GM06990 (cell line): ENCODE results near the gene LCTL.

Experiments used
- DNase-seq: peaks from one replicate; pipeline ENCODE4 v3.0.0-alpha.2; 2011; ENCODE audit not compliant: insufficient read length; ENCODE audit errors: extremely low read depth
- H3K27me3 ChIP-seq: replicated peaks from 2 replicates; pipeline ENCODE4 v1.6.0; 2011; ENCODE audit warnings: low read length; ENCODE audit not compliant: control insufficient read depth, insufficient read depth
- H3K36me3 ChIP-seq: 2 replicates; pipeline ENCODE4 v1.5.1; 2011; ENCODE audit warnings: low read length; ENCODE audit not compliant: control insufficient read depth, insufficient read depth
- H3K4me3 ChIP-seq: replicated peaks from 2 replicates; pipeline ENCODE4 v1.5.1; 2011; ENCODE audit warnings: low read depth, mild to moderate bottlenecking, control low read depth, low read length
- CTCF ChIP-seq: IDR thresholded peaks from 2 replicates; pipeline ENCODE4 v1.5.1; 2011; ENCODE audit warnings: low read length, control low read depth, mild to moderate bottlenecking, inconsistent platforms; ENCODE audit not compliant: insufficient read depth, poor library complexity, severe bottlenecking

The LCTL gene

GRCh38 chr15:66586155-66586976, 20.6 kb upstream of the LCTL start:
- Histone ChIP-seq H3K4me3 (no peak overlapping the region), H3K36me3 (no peaks in the 10 kb centered on the region), H3K27me3 (peaks cover 1% of the 10 kb centered on the region)
- DNase-seq, result no peak
- no peak for TF ChIP-seq CTCF

DNA sequence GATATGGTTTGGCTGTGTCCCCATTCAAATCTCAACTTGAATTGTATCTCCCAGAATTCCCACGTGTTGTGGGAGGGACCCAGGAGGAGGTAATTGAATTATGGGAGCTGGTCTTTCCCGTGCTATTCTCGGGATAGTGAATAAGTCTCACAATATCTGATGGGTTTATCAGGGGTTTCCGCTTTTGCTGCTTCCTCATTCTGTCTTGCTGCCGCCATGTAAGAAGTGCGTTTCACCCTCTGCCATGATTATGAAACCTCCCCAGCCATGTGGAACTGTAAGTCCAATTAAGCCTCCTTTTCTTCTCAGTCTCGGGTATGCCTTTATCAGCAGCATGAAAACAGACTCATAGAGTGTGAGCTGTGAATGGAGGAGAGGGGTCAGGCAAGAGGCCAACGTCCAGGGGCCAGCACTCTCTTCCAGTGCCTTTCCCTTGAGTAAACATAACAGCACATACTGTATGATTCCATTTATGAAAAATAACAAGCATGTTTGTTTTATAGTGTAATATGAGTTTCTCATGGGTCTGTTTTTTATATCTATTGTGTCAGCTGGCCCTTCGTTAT, 16.3 kb upstream of the LCTL start:
- Histone ChIP-seq H3K27me3 (peaks cover 1% of the 10 kb centered on the region), H3K4me3 (no peak overlapping the region), H3K36me3 (no peaks in the 10 kb centered on the region)
- TF ChIP-seq CTCF, result no peak
- no peak for DNase-seq

- peaks cover 1% of the 10 kb centered on the region; the same call in 1 of the 2 replicates for H3K27me3 ChIP-seq
- H3K4me3 ChIP-seq, result no peak overlapping the region
- no peaks in the 10 kb centered on the region for H3K36me3 ChIP-seq
- DNase-seq, result no peak
- TF ChIP-seq CTCF, result no peak
Observed at GRCh38 chr15:66580643-66581042, 14.8 kb upstream of the LCTL start.

GRCh38 chr15:66578286-66578875, 12.6 kb upstream of the LCTL start:
- no peak for TF ChIP-seq CTCF
- DNase-seq, result no peak
- Histone ChIP-seq H3K36me3 (no peaks in the 10 kb centered on the region), H3K4me3 (no peak overlapping the region), H3K27me3 (no peaks in the 10 kb centered on the region)

DNA sequence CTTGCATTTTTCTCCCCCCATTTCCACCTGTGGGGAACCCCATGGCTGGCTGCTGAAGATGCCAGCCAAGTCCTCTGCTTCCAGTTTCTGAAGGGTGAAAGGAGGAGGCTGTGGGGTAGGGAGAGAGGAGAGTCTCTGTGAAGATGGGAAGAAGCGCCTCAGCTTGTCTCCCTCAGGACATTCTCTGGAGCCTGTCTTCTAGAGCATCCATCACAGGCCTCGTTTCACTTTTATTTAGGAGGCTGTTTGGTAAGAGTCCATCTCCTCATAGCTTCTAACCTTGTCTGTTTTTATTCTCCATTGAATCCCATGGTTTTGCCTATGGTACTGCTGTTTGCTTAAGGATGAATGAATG, 8.8 kb upstream of the LCTL start:
- Histone ChIP-seq H3K36me3 (no peaks in the 10 kb centered on the region), H3K27me3 (no peaks in the 10 kb centered on the region), H3K4me3 (no peak overlapping the region)
- no peak for TF ChIP-seq CTCF
- no peak for DNase-seq
